Eye (tissue), 1 donor: ENCODE results near the gene RGS17.

ENCODE experiments used
- DNase-seq: peaks from one replicate; pipeline ENCODE4 v3.0.0-alpha.2; 2015

Gene RGS17

DNA sequence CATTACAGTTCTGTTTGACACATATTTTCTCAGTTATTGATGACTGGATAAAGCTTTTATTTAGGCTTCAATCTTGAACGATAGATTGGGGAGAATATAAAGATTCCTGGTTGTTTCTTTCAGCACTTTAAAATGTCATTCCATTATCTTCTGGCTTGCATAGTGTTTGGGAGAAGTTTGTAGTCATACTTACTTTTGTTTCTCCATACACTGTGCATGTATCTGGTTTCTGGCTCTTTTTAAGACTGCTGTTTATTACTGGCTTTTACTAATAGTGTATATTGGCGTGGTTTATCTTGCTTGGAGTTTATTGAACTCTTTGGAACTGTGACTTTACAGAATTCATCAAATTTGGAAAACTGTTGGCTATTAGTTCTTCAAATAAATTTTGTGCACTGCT, 49.2 kb downstream of the RGS17 start:
- no peak for DNase-seq

- no peak for DNase-seq
These were observed 54.7 kb downstream of the RGS17 start for GRCh38 chr6:153076431-153076830.

DNA sequence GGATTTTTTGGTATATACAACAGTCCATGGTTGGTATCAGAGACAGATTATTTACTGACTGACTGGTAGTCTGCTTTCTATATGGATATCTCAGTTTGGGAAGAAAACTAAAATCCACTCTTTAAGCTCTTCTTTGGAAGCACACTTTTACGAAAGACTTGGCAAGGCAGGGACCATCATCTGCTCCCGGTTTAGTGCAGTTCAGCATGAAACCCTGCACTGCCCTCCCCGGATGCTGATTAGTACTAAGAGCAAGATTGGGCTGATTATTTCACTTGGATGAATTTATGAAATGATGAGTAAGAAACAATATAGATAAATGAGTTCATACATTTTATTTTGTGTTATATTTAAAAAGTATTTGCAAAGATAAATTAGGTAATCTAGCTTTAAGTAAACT, 56.3 kb downstream of the RGS17 start:
- no peak for DNase-seq

DNA sequence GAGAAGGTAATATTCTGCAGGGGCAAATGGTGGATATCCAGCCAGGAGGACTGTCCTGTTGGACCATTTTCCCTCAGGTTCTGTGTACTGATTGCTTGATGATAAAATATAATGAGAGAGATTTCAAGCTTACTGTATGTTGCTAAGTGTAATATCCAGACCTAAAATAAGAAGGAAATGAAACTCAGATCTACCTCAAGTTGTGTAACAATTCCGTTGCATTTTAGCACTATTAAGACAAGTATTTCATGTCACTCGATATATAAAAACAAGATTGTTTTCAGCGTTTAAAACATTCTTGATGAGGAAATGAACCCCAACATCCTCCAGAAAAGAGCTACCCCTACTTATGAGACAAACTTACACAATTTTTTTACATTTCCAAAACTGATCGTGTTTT, 57.2 kb downstream of the RGS17 start:
- DNase-seq, result no peak

GRCh38 chr6:153070756-153071155, 60.3 kb downstream of the RGS17 start:
- no peak for DNase-seq

GRCh38 chr6:153069897-153070296, 61.2 kb downstream of the RGS17 start:
- no peak for DNase-seq

DNA sequence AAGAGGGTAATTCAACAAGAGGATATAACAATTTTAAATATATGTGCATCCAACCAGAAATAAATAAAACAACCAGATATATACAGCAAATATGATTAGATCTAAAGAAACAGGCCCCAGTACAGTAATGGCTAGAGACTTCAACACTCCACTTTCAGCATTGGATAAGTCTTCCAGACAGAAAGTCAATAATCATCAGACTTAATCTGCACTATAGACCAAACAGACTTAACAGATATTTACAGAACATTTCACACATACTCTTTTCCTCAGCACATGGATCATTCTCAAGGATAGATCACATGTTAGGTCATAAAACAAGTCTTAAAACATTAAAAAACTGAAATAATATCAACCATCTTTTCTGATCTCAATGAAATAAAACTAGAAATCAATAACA, 65.9 kb downstream of the RGS17 start:
- DNase-seq, result peak; percentile 38

- DNase-seq, result no peak
These were observed 67.1 kb downstream of the RGS17 start for GRCh38 chr6:153063936-153064335.

DNA sequence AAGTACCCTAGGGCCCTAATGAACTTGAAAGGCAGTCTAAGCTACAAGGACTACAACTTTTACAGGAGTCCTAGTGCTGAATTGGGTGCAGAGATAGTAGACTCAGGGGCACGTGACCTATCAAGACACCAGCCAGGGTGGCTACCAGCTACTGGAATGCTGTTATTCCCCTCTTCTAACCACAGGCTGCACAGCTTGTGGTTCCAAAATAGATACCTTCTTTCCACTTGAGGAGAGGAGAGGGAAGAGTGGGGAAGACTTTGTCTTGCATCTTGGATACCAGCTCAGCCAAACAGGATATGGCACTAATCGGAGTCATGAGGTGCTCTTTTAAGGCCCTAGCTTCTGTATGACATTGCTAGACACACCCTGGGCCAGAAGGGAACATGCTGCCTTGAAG, 68.6 kb downstream of the RGS17 start:
- DNase-seq, result no peak

DNA sequence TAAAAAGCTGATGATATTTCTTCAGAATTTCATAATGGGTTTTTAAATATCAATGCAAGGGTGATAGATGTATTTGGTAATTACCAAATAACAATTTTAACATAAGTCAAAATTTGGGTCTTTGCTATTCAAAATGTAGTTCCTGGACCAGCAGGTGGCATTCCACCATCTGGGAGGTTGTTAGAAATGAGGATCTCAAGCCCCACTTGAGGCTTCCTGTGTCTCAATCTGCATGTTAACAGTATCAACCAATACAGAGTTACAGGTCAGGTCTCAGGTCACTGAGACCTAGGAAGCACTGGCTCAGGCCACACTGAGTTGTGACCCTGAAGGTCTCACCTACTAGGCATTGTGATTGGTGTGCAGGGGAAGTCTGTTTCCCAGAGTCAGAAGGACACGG, 71.3 kb downstream of the RGS17 start:
- DNase-seq, result no peak

DNA sequence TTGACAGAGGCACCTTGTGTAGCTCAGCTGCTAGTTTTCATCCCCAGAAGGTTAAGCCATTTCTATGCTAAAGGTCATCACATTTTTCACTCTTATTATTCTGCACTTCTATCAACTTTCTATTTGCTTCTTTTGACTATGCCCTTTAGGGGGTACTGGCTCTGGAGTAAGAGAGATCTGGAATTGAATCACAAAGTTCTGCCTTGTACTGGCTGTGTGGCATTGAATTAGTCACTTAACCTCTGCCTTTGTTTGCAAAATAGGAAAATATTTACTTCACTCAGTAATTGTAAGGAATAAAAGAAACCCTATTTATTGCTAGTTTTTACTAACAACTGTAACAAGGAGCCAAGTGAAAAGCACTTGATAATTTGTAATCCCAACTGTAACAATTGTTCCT, 71.8 kb downstream of the RGS17 start:
- no peak for DNase-seq

DNA sequence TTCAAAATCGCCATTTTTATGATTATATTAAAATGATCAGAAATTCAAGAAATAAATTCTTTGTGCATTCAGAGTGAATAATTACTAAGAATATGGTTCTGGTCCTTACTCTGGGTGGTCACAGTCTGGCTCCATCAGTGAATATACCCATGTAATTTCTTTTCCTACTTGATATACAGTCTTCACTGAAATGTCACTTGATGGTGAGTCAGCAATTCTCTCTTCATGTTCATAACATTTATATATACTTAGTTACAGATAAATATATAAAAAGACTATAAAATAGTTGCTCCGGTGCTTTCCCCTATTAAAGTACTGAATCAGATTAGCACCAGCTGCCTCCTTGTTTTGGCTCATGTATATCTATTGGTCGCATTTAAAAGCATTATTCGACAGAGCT, 72.2 kb downstream of the RGS17 start:
- no peak for DNase-seq

DNA sequence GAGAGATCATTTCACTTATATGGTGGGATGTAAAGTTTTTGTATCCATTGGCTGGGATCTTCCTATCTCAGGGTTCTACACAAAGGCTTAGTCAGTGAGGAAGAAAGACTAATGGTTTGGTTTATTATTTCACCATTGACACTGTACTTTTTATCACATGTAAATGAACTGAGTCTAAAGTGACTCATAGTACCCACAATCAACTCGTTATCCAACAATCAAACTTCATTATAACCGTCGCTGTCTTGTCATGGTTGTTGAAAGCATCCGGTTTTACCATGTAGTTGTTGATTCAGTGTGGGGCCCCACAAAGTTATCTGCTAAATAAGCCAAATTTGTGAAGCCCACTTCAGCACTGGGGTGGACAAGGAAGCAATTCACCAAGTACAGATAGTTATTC, 72.8 kb downstream of the RGS17 start:
- no peak for DNase-seq

DNA sequence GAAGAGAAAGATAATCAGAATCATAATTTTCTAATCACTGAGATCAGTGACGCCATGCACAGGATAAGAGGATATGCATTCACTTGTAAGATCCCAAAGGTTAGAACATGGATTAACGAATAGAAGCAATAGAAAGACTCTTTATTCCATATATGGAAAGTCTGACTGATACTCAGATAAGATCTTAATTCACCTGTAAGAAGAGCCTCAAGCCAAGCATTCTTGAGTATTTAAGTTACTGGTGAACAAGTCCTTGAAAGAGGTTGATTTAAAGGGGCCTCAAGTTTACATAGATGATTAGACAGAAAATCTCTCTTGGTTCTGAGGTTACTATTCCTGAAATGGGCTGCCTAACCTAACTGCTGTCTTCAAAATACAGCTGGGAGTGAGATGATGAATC, 74.8 kb downstream of the RGS17 start:
- DNase-seq, result no peak

- no peak for DNase-seq
These were observed 79.3 kb downstream of the RGS17 start for GRCh38 chr6:153051801-153052200.

- no peak for DNase-seq
These were observed 82.5 kb downstream of the RGS17 start for GRCh38 chr6:153048631-153049030.

GRCh38 chr6:153047386-153047785, 83.7 kb downstream of the RGS17 start:
- DNase-seq, result no peak

DNA sequence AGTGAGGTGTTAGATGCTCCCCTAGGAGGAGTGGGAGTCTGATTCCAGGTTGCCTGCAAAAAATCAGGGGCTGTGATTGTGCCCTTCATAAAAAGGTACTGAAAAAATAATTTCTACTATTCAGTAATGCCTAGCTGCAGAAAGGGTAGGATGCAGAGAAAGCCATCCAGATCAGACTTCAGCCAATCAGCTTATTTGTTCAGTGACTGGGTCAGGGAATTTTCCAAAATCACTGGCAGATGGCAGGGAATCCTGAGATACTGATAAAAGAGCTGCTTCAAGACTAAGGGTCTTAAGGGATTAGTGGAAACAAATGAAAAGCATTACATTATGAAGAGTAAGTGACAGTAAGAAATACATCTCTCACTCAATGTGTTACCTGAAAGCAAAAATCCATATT, 85.8 kb downstream of the RGS17 start:
- DNase-seq, result no peak

GRCh38 chr6:153044295-153044694, 86.8 kb downstream of the RGS17 start:
- DNase-seq, result no peak

DNA sequence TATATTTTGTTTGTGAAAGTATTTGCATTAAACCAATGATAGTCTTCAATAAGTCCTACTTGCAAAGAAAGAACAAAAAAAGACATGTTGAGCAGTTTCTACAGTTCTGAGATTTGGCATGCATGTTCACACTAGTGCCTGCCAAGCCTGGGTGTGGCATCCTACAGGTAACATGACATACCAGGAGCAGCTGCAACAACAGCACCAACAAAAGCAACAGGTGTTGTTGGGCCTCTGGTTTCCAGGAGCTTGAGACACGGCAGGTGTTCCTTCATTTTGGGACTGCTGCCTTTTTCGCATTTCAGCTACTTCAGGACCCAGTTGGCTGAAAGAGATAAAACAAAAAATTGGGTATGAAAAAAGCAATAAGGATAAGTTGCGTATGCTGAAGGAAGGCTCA, 87.4 kb downstream of the RGS17 start:
- no peak for DNase-seq

DNA sequence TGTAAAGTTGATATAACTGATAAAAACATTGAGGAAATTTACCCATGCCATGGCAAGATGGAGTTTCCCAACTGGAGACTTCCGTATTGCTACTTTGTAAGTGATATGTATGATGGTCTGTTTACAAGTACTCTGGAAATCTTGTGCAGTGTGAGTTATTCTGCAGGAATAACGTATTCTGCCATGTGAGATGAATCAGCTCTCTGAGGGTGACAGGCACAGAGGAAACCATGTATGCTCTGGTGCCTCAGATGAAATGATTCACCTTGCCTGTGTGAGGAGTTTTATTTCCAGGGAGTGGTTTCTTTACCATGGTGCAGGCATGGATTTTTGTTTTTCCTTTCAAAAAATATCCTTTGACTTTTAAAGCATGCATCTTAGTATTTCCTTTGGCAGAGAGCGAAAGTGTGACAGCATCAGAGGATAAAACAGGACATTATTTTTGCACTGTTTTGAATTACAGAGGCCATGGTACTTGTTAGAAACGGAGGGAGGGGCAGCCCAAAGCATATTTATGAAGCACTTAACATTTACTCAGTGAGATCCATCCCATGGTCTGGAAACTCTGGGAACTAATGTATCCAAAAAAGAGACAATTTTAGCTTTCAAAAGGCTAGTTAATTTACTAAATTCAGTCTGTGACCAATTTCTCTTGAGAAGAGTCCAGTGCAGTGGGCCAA, 92.6 kb downstream of the RGS17 start:
- no peak for DNase-seq

DNA sequence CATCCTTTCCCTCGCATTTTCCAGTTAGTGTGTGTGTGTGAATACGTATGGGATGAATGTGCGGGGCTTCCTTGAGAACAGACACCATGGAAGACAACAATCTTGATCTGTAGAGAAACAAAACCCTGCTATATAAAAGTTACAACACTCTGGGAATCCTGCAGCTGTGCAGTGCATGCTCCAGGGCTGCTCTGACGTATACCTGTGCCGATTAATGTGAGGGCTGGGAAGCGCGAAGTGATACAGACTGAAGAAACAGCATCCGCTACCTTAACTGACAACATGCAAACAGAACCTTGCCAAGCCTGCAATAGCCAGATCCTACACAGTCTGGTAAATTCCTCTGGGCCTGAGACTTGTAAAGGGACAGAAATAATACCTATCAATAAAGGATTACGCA, 96.9 kb downstream of the RGS17 start:
- no peak for DNase-seq

DNA sequence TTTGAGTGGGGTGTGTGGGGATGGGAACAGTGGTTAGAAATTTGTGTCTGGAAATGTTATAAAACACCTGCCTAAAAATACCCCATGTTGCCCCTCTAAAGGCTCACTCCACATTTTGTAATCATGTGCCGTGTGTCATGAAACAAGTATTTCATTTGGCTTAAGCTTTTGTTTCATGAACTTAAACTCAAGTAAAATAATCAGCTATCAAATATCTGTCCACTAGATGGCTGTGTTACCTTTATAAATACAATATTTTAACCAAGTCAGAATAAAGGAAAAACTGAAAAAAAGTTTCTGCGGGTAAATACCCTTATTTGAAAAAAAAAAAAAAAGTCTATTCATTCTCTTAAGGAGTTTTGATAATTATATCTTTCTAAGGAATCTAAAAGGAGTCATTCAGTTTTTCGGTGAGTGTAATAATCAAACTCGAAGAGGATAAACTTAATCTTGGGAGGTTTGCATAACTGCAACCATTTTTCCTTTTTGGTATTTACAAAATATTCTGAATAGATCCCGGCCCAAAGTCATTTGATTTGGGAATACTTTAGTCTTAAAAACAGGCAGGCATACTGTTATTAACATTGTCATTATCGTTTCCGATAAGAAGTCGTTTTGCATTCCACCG, 98.7 kb downstream of the RGS17 start:
- peak; percentile 60 for DNase-seq

DNA sequence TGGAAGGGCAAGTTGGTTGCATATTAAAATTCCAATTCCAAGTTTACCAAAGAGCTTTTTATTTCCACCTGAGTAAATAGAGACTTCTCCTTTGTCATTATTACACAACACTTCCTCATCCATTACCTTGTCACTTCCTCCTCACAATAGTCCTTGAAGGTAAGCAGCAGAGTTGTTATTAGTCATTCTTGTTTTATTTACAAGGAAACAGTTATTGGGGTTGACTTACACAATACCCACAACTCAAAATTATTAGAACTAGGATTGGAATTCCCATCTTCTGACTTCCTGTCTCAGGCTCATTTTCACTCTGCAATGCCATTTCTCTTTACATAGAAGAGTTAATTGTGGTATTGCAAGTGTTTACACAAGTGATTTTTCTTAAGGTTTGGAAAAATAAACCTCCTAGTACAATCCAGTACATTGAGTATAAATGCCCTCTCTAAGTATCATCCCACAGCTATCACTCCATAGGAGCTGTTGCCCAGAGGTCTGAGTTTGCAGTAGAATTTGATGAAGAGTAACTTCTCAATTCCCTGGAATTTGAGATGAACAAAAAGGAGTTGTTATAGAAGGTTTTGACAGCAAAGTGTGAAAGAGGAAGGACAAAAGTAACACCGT, 99.6 kb downstream of the RGS17 start:
- DNase-seq, result no peak

- no peak for DNase-seq
These were observed 102.1 kb downstream of the RGS17 start for GRCh38 chr6:153028963-153029362.
